Stomach (tissue), 9 donors: ENCODE measurements around the gene COMP. TPM values are rescaled to one million over a fixed set of nuclear protein-coding genes. Genes with fewer than 3 reads are reported as not detected.

Experiments
- DNase-seq, 2 donors: peaks; one replicate each; pipeline versions ENCODE4 v3.0.0 to v3.0.0-alpha.2; 2013 to 2019
- H3K27ac ChIP-seq, 5 donors: fragments of 200-600 bp in 4 of 5; sonication (generic) in 4 of 5; one replicate each; pipeline ENCODE4 v1.5.1; 2013 to 2019; ENCODE audit warnings: mild to moderate bottlenecking in 1 of 5, moderate library complexity in 1 of 5
- H3K27me3 ChIP-seq, 3 donors: fragments of 200-600 bp; sonication (generic); one replicate each; pipeline ENCODE4 v1.5.1; 2017 to 2019; ENCODE audit warnings: mixed run types in 1 of 3
- H3K36me3 ChIP-seq, 4 donors: fragments of 200-600 bp; sonication (generic); 1 replicate in 3 of 4; 2 replicates in 1 of 4; pipeline ENCODE4 v1.5.1; 2016 to 2019
- H3K4me1 ChIP-seq, 4 donors: fragments of 200-600 bp; sonication (generic); one replicate each; pipeline ENCODE4 v1.5.1; 2016 to 2019
- H3K4me3 ChIP-seq, 4 donors: fragments of 200-600 bp; sonication (generic) in 3 of 4; one replicate each; pipeline ENCODE4 v1.5.1; 2016 to 2019; ENCODE audit warnings: mild to moderate bottlenecking in 1 of 4
- H3K9me3 ChIP-seq, 4 donors: fragments of 200-600 bp; sonication (generic); one replicate each; pipeline ENCODE4 v1.5.1; 2016 to 2019
- CTCF ChIP-seq, 7 experiments: fragments of 450-650 bp in 4 of 7; fragments of 200-600 bp in 3 of 7; sonication (generic) in 3 of 7; IDR thresholded peaks; one replicate each; pipeline ENCODE4 v1.5.1; 2016 to 2019; ENCODE audit warnings: antibody characterized with exemption in 7 of 7, control low read depth in 2 of 7, mild to moderate bottlenecking in 1 of 7
- EP300 ChIP-seq: sonication (generic); formaldehyde crosslinking; IDR thresholded peaks from one replicate; pipeline ENCODE4 v1.6.1; 2017; ENCODE audit warnings: antibody characterized with exemption
- POLR2A ChIP-seq, 4 donors: fragments of 450-650 bp; IDR thresholded peaks; one replicate each; pipeline ENCODE4 v1.6.1; 2016; ENCODE audit warnings: antibody characterized with exemption in 4 of 4, control low read depth in 2 of 4, mild to moderate bottlenecking in 1 of 4, moderate library complexity in 1 of 4
- POLR2AphosphoS5 ChIP-seq, 3 donors: sonication (generic); formaldehyde crosslinking; IDR thresholded peaks; one replicate each; pipeline ENCODE4 v1.6.1; 2016; ENCODE audit warnings: antibody characterized with exemption in 3 of 3
- WGBS, 5 donors: extraction: QIAGEN DNeasy Blood & Tissue Kit in 3 of 5; methylation state at CpG; one replicate each; pipeline versions ENCODE4 v1.1.5 to v1.1.7; 2013 to 2018; 5-methylcytosine and 5-hydroxymethylcytosine counted together
- intact Hi-C: fragments of 100-400 bp; cut with DNase I; formaldehyde crosslinking; loops from one replicate; pipeline ENCODE4 v1.15.1; 2023; ENCODE audit warnings: low total_unique reads
- polyA plus RNA-seq, 3 donors: library from polyadenylated mRNA; stranded (reverse); fragments of 200-250 nt; gene quantifications; one replicate each; pipeline ENCODE4 v1.2.3, GENCODE V29; 2013
- total RNA-seq, 5 donors: library from RNA; depleted of rRNA; stranded (reverse); fragments of >200 nt; gene quantifications; one replicate each; pipeline versions ENCODE4 v1.1.0 to v1.2.3, GENCODE V29; 2014 to 2016
- donor health status: healthy with polysubstance abuse.
- donor health status: Bipolar disorder and iron deficiency.
- donor health status: healthy.

The COMP gene
- total and polyA plus RNA-seq, 8 donors, result 0.62 to 4.1 (median 1.6) TPM; not detected in 4

GRCh38 chr19:18800636-18801035 lies 9.5 kb upstream of the COMP start:
- Histone ChIP-seq H3K4me3 (no peak overlapping the region), H3K9me3 (no peaks in the 10 kb centered on the region), H3K27me3 (peaks cover 0 to 77% (median 13%) of the 10 kb centered on the region in 3 donors), H3K36me3 (no peaks in the 10 kb centered on the region), H3K27ac (no peak overlapping the region), H3K4me1 (peaks cover 0 to 12% (median 5%) of the 10 kb centered on the region in 4 donors)
- intact Hi-C loops, result no loop called here
- no peak for TF ChIP-seq POLR2AphosphoS5 (IDR thresholded peaks at IDR 0.05)
- no peak for TF ChIP-seq EP300
- no peak for TF ChIP-seq POLR2A (IDR thresholded peaks at IDR 0.05)
- TF ChIP-seq CTCF (IDR thresholded peaks at IDR 0.05), result no peak
- WGBS, 5 donors, result 78 to 86% (median 81%) methylated on average over 8 to 10 of the region's 10 CpGs
- DNase-seq, result no peak

DNA sequence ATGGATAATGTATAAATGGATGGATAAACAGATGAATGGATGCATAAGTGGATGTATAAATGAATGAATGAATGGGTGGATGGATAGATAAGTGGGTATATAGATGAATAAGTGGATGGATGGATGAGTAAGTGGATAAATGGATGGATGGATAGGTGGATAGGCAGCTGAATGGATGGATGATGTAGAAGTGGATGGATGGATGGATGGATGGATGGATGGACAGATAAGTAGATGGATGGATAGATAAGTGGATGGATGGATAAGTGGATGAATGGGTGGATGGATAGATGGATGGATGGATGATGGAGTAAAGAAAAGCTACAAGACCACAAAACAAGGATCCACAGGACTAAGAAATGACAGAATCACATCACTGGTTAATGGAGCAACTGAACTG lies 9.0 kb upstream of the COMP start:
- intact Hi-C loops, result no loop called here
- H3K4me1 ChIP-seq, result peaks cover 0 to 17% (median 10%) of the 10 kb centered on the region in 4 donors
- no peak for TF ChIP-seq CTCF (IDR thresholded peaks at IDR 0.05)
- TF ChIP-seq EP300, result no peak
- no peak for TF ChIP-seq POLR2A (IDR thresholded peaks at IDR 0.05)
- no peak for TF ChIP-seq POLR2AphosphoS5 (IDR thresholded peaks at IDR 0.05)
- DNase-seq, result no peak
- no peaks in the 10 kb centered on the region for H3K36me3 ChIP-seq
- H3K27ac ChIP-seq, result no peak overlapping the region
- H3K27me3 ChIP-seq, result peaks cover 0 to 82% (median 16%) of the 10 kb centered on the region in 3 donors
- H3K4me3 ChIP-seq, result no peak overlapping the region
- H3K9me3 ChIP-seq, result no peaks in the 10 kb centered on the region

- no peaks in the 10 kb centered on the region for H3K9me3 ChIP-seq
- H3K4me3 ChIP-seq, result no peak overlapping the region
- intact Hi-C loops, result no loop called here
- TF ChIP-seq CTCF (IDR thresholded peaks at IDR 0.05) (no peak), POLR2AphosphoS5 (IDR thresholded peaks at IDR 0.05) (no peak)
- no peaks in the 10 kb centered on the region for H3K36me3 ChIP-seq
- peaks cover 0 to 17% (median 10%) of the 10 kb centered on the region in 4 donors for H3K4me1 ChIP-seq
- no peak overlapping the region for H3K27ac ChIP-seq
- H3K27me3 ChIP-seq, result peaks cover 0 to 88% (median 16%) of the 10 kb centered on the region in 3 donors
- no peak for DNase-seq
Measured at GRCh38 chr19:18799389-18799970, 8.4 kb upstream of the COMP start.

DNA sequence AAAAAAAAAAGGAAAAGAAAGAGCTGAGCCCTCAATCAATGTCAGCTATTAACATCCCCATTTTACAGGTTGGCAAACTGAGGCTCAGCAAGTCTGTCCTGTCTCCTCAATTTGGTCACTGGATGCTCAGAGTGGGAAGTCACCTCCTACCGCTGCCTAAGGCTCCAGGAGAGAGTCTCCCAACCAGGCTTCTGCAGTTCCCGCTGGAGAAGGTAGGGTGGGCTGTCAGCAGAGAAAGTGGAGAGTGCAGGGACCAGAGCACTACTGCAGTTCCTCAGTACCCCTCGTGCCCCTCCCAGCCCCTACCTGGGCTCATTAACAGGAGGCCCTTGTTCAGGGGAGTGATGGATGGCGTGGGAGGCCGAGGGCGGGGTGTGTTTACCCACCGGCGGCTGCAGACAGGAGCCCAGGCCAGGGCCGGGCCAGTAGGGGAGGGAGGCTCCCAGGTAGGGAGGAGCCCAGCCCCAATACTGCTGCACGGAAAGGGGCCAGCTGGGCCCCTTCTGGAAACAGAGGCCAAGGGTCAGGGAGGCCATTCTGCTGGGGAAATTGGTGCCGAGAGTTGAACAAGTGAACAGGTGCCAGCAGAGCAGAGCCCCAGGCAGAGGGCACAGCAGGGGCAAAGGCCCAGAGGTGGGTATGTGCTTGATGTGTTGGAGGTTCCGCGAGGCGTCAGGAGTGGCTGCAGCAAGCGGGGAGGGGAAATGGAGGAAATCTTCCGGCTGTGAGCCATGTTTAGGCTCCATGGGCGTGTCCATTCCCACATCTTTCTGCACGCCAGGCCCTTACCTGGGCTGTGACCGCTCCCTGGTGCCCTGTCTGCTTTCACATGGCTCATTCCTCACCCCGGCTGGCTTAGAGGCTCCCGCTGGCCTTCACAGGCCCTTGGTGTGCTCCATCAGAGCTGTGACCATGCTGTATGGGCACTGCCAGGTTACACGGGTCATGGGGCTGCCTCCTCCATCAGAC lies 7.6 kb upstream of the COMP start:
- peak; percentile 45 to 90 for DNase-seq

More for the DNA sequence above, 7.6 kb upstream of the COMP start:
- TF ChIP-seq CTCF (IDR thresholded peaks at IDR 0.05) (no peak), POLR2AphosphoS5 (IDR thresholded peaks at IDR 0.05) (no peak), POLR2A (IDR thresholded peaks at IDR 0.05) (no peak), EP300 (no peak)
- intact Hi-C loops, result no loop called here
- Histone ChIP-seq H3K9me3 (no peaks in the 10 kb centered on the region), H3K4me3 (no peak overlapping the region), H3K4me1 (peaks cover 0 to 17% (median 10%) of the 10 kb centered on the region in 4 donors), H3K27ac (no peak overlapping the region), H3K27me3 (peaks cover 0 to 88% (median 16%) of the 10 kb centered on the region in 3 donors), H3K36me3 (no peaks in the 10 kb centered on the region)
- 22 to 33% (median 25%) methylated on average over 14 to 22 of the region's 22 CpGs for WGBS, 5 donors
